IPS-18c (cell line): ENCODE measurements around the gene GNA12.
"Not testable (repeated sequence)": the region's sequence is repeated elsewhere in the genome, so short reads cannot be mapped to it uniquely, and the experiment has no call there.

Experiments used
- H3K4me3 ChIP-seq: 2 replicates; pipeline ENCODE4 v1.7.0; 2013; ENCODE audit warnings: low read depth, mild to moderate bottlenecking, low read length, moderate library complexity; ENCODE audit not compliant: insufficient read depth
- H3K9me3 ChIP-seq: one replicate; pipeline ENCODE4 v1.6.1; 2013; ENCODE audit warnings: mild to moderate bottlenecking, low read length, moderate library complexity; ENCODE audit not compliant: control insufficient read depth, insufficient read depth

GNA12 gene

GRCh38 chr7:2758673-2759616 lies 85.2 kb downstream of the GNA12 start:
- H3K4me3 ChIP-seq: no peak overlapping the region
- H3K9me3 ChIP-seq: no peaks in the 10 kb centered on the region

GRCh38 chr7:2757904-2758672 lies 86.0 kb downstream of the GNA12 start:
- Histone ChIP-seq H3K4me3 (no peak overlapping the region), H3K9me3 (no peaks in the 10 kb centered on the region)

- H3K4me3 ChIP-seq: no peak overlapping the region
- no peaks in the 10 kb centered on the region for H3K9me3 ChIP-seq
Observed at GRCh38 chr7:2757361-2757903, 86.7 kb downstream of the GNA12 start.

- H3K9me3 ChIP-seq: no peaks in the 10 kb centered on the region
- no peak overlapping the region for H3K4me3 ChIP-seq
Observed at GRCh38 chr7:2755531-2755930, 88.6 kb downstream of the GNA12 start.

- Histone ChIP-seq H3K4me3 (no peak overlapping the region), H3K9me3 (no peaks in the 10 kb centered on the region)
Observed at GRCh38 chr7:2754912-2755311, 89.2 kb downstream of the GNA12 start.

GRCh38 chr7:2754086-2754485 lies 90.0 kb downstream of the GNA12 start:
- Histone ChIP-seq H3K4me3 (no peak overlapping the region), H3K9me3 (no peaks in the 10 kb centered on the region)

GRCh38 chr7:2753148-2753547 lies 91.0 kb downstream of the GNA12 start:
- Histone ChIP-seq H3K4me3 (no peak overlapping the region), H3K9me3 (no peaks in the 10 kb centered on the region)

GRCh38 chr7:2751086-2751485 lies 93.0 kb downstream of the GNA12 start:
- H3K9me3 ChIP-seq: no peaks in the 10 kb centered on the region
- no peak overlapping the region for H3K4me3 ChIP-seq

GRCh38 chr7:2750004-2750407 lies 94.1 kb downstream of the GNA12 start:
- H3K9me3 ChIP-seq: no peaks in the 10 kb centered on the region

GRCh38 chr7:2748684-2749083 lies 95.4 kb downstream of the GNA12 start:
- not testable (repeated sequence) for H3K9me3 ChIP-seq, H3K4me3 ChIP-seq

More at GRCh38 chr7:2750004-2750407, 94.1 kb downstream of the GNA12 start:
- H3K4me3 ChIP-seq: no peak overlapping the region

- not testable (repeated sequence) for H3K4me3 ChIP-seq, H3K9me3 ChIP-seq
Observed at GRCh38 chr7:2743523-2744185, 100.5 kb downstream of the GNA12 start.

GRCh38 chr7:2738766-2739549 lies 105.2 kb downstream of the GNA12 start:
- H3K4me3 ChIP-seq: no peak overlapping the region

GRCh38 chr7:2737771-2738540 lies 106.2 kb downstream of the GNA12 start:
- no peaks in the 10 kb centered on the region for H3K9me3 ChIP-seq
- H3K4me3 ChIP-seq: no peak overlapping the region

More at GRCh38 chr7:2738766-2739549, 105.2 kb downstream of the GNA12 start:
- H3K9me3 ChIP-seq: no peaks in the 10 kb centered on the region

- not testable (repeated sequence) for H3K4me3 ChIP-seq, H3K9me3 ChIP-seq
Observed at GRCh38 chr7:2737005-2737743, 106.9 kb downstream of the GNA12 start.

- H3K4me3 ChIP-seq: no peak overlapping the region
- H3K9me3 ChIP-seq: no peaks in the 10 kb centered on the region
Observed at GRCh38 chr7:2736411-2736914, 107.6 kb downstream of the GNA12 start.
